Measurements from ENCODE around the gene HEBP1. TPM values are rescaled to one million over a fixed set of nuclear protein-coding genes. Genes with fewer than 3 reads are reported as not detected.

HEBP1 gene
- total RNA-seq, 4 donors from 2014 or later: 68.5 to 196 (median 184) TPM

GRCh38 chr12:13022851-13023271 is 22.8 kb upstream of the HEBP1 start:
- no peaks in the 10 kb centered on the region for H3K27me3 ChIP-seq
- H3K36me3 ChIP-seq: no peaks in the 10 kb centered on the region
- no peaks in the 10 kb centered on the region for H3K4me1 ChIP-seq
- H3K27ac ChIP-seq: no peak overlapping the region
- DNase-seq: no peak
- H3K9me3 ChIP-seq: no peaks in the 10 kb centered on the region
- H3K4me3 ChIP-seq: no peak overlapping the region
- no peak for TF ChIP-seq POLR2A (IDR thresholded peaks at IDR 0.05)
- no peak for TF ChIP-seq CTCF (IDR thresholded peaks at IDR 0.05)

- no peak overlapping the region for H3K4me3 ChIP-seq
- DNase-seq: no peak
- H3K4me1 ChIP-seq: no peaks in the 10 kb centered on the region
- no peaks in the 10 kb centered on the region for H3K27me3 ChIP-seq
- no peak overlapping the region for H3K27ac ChIP-seq
- H3K36me3 ChIP-seq: no peaks in the 10 kb centered on the region
- no peaks in the 10 kb centered on the region for H3K9me3 ChIP-seq
- TF ChIP-seq CTCF (IDR thresholded peaks at IDR 0.05) (no peak), POLR2A (IDR thresholded peaks at IDR 0.05) (no peak)
Measured at GRCh38 chr12:13011098-13011497, 11.0 kb upstream of the HEBP1 start.

GRCh38 chr12:13008741-13009380 is 8.8 kb upstream of the HEBP1 start:
- no peaks in the 10 kb centered on the region for H3K27me3 ChIP-seq
- no peaks in the 10 kb centered on the region for H3K9me3 ChIP-seq
- no peak overlapping the region for H3K4me3 ChIP-seq
- H3K4me1 ChIP-seq: no peaks in the 10 kb centered on the region
- H3K36me3 ChIP-seq: no peaks in the 10 kb centered on the region
- no peak for DNase-seq
- TF ChIP-seq CTCF (IDR thresholded peaks at IDR 0.05) (no peak), POLR2A (IDR thresholded peaks at IDR 0.05) (no peak)
- H3K27ac ChIP-seq: no peak overlapping the region

GRCh38 chr12:13007496-13008233 is 7.6 kb upstream of the HEBP1 start:
- no peaks in the 10 kb centered on the region for H3K4me1 ChIP-seq
- TF ChIP-seq POLR2A (IDR thresholded peaks at IDR 0.05) (no peak), CTCF (IDR thresholded peaks at IDR 0.05) (no peak)
- H3K36me3 ChIP-seq: no peaks in the 10 kb centered on the region
- no peak overlapping the region for H3K27ac ChIP-seq
- no peak overlapping the region for H3K4me3 ChIP-seq
- no peak for DNase-seq
- H3K9me3 ChIP-seq: no peaks in the 10 kb centered on the region
- no peaks in the 10 kb centered on the region for H3K27me3 ChIP-seq

- H3K36me3 ChIP-seq: no peaks in the 10 kb centered on the region
- H3K4me1 ChIP-seq: peaks cover 0 to 6% (median 3%) of the 10 kb centered on the region in 4 donors
- no peak for TF ChIP-seq POLR2A (IDR thresholded peaks at IDR 0.05)
- no peak for TF ChIP-seq CTCF (IDR thresholded peaks at IDR 0.05)
- no peak for DNase-seq
- no peak overlapping the region for H3K4me3 ChIP-seq
- H3K9me3 ChIP-seq: no peaks in the 10 kb centered on the region
- H3K27me3 ChIP-seq: no peaks in the 10 kb centered on the region
- no peak overlapping the region for H3K27ac ChIP-seq
Measured at GRCh38 chr12:13005649-13006048, 5.6 kb upstream of the HEBP1 start.

Measured in Peyer's patch (tissue), 4 donors.